Ovary (tissue), 9 donors: Measurements from ENCODE around the gene GANAB. TPM values are rescaled to one million over a fixed set of nuclear protein-coding genes. Genes with fewer than 3 reads are reported as not detected.

Source experiments
- DNase-seq, 5 donors: peaks; one replicate each; pipeline ENCODE4 v3.0.0-alpha.2; 2019 to 2020
- H3K27ac ChIP-seq, 2 donors: fragments of 200-600 bp; one replicate each; pipeline versions ENCODE4 v1.5.1 to v1.8.0; 2019 to 2022
- H3K27me3 ChIP-seq: fragments of 200-600 bp; one replicate; pipeline ENCODE4 v1.8.0; 2022
- H3K36me3 ChIP-seq: fragments of 200-600 bp; sonication (generic); one replicate; pipeline ENCODE4 v1.5.1; 2019
- H3K4me1 ChIP-seq: one replicate; pipeline ENCODE4 v1.8.1; 2013; ENCODE audit warnings: mild to moderate bottlenecking, moderate library complexity; ENCODE audit not compliant: insufficient read depth
- H3K4me3 ChIP-seq: fragments of 200-600 bp; sonication (generic); one replicate; pipeline ENCODE4 v1.5.1; 2017
- H3K9me3 ChIP-seq, 2 donors: fragments of 200-600 bp in 1 of 2; sonication (generic) in 1 of 2; one replicate each; pipeline versions ENCODE4 v1.5.1 to v1.8.1; 2013 to 2019; ENCODE audit warnings: mild to moderate bottlenecking in 1 of 2, moderate library complexity in 1 of 2
- EP300 ChIP-seq: sonication (generic); formaldehyde crosslinking; IDR thresholded peaks from one replicate; pipeline ENCODE4 v1.6.1; 2017; ENCODE audit warnings: antibody characterized with exemption
- POLR2A ChIP-seq: fragments of 450-650 bp; IDR thresholded peaks from one replicate; pipeline ENCODE4 v1.6.1; 2017; ENCODE audit warnings: antibody characterized with exemption, mild to moderate bottlenecking, moderate library complexity
- WGBS, 3 donors: extraction: QIAGEN DNeasy Blood & Tissue Kit in 1 of 3; methylation state at CpG; one replicate each; pipeline versions ENCODE4 v1.1.5 to v1.1.7; 2013 to 2017; 5-methylcytosine and 5-hydroxymethylcytosine counted together
- intact Hi-C, 4 donors: fragments of 100-400 bp; cut with DNase I; formaldehyde crosslinking; loops; one replicate each; pipeline versions ENCODE4 v1.11.0 to v1.15.1; 2022 to 2023
- polyA plus RNA-seq, 2 donors: library from polyadenylated mRNA; stranded (reverse); fragments of 200-250 nt in 1 of 2; fragments of 350-450 nt in 1 of 2; fragmentation: Illumina TruSeq in 1 of 2; extraction: RNeasy Lipid Tissue Mini Kit (QIAGEN cat#74804) in 1 of 2; gene quantifications; one replicate each; pipeline ENCODE4 v1.2.3, GENCODE V29; 2013 to 2014
- small RNA-seq: library from RNA; depleted of rRNA; stranded (forward); fragments of <200 nt; gene quantifications from one replicate; pipeline ENCODE3, GENCODE V24; 2016
- total RNA-seq, 7 donors: library from RNA; depleted of rRNA in 2 of 7; stranded (reverse); fragments of >200 nt in 2 of 7; fragmentation: NEBNext Ultra II Directional in 3 of 7; extraction: Animal tissue kit (Norgen Biotek cat#: 25700) in 3 of 7; gene quantifications; one replicate each; pipeline versions ENCODE4 v1.1.0 to v1.2.4, GENCODE V29; 2016 to 2023
- TF ChIP-seq, protein P1 (sequence below), 3 donors: fragments of 450-650 bp in 2 of 3; fragments of 200-600 bp in 1 of 3; IDR thresholded peaks; one replicate each; pipeline versions ENCODE4 v1.5.1 to v1.8.0; 2016 to 2022; ENCODE audit warnings: antibody characterized with exemption in 3 of 3, mild to moderate bottlenecking in 1 of 3
- donor health status: DM: no; HTN: no; CAD: no; lungs with moderate emphysema.
- donor health status: DM: no; HTN: no; CAD: no.
- donor health status: Bipolar disorder and iron deficiency.
- donor health status: DM: yes; HTN: yes; CAD: no.
- donor health status: DM: no; HTN: no; CAD: no.
- donor health status: DM: yes; HTN: yes; CAD: no.

GANAB gene
- total and polyA plus RNA-seq, 9 donors: 91.4 to 280 (median 228) TPM

DNA sequence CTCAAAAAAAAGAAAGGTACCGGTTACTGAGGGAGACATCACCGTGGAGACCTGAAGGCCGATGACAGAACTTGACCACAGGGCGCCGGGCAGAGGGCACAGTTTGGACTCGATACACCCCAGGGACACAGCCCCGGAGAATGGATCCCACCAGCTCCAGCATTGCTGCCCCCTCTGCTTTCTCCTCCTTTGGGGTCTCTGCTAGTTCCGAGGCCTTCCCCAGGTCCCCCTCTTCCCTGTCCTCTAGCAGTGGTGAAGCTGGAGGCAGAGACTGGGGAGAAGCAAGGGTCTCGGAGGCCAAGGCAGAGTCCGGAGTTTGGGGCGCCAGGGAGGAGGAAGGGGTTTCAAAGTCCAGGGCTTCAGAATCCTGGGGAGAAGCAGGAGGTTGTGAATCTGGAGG, 67.9 kb downstream of the GANAB start:
- intact Hi-C loops: no loop called here
- Histone ChIP-seq H3K4me3 (no peak overlapping the region), H3K27me3 (no peaks in the 10 kb centered on the region), H3K9me3 (no peaks in the 10 kb centered on the region), H3K36me3 (no peaks in the 10 kb centered on the region), H3K27ac (no peak overlapping the region), H3K4me1 (peaks cover 4% of the 10 kb centered on the region)
- 90 to 94% (median 91%) methylated on average over 11 of the region's 11 CpGs for WGBS, 3 donors
- TF ChIP-seq POLR2A: no peak
- peak in 1 of 5 donors; percentile 27 for DNase-seq

DNA sequence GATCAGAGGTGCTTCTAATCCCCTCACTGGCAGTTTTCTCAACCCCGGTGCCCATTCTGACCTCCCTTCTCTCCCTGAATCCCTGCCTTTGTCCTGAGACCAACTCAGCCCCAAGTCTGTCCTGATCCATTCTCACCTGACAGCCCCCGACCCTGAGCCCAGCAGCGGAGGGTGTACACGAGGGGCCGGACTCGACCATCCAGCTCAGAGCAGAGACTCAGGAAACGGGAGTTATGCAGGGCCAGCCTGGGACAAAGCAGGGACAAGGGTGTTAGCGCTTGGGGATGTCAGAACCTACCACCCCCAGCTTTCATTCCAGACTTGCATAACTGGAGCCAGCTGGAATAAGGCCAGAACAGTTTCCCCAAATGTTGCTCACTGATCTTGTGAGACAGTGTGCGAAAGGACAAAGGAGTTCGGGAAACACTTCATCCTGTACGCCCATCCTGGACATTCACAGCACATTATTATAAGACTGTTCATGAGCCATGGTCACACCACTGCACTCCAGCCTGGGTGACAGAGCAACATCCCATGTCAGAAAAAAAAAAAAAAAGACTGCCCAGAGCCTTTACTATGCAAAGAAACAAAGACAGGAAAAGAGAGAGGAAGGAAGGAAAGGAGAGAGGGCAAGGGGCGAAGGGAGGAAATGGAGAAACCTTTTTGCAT, 69.2 kb downstream of the GANAB start:
- TF ChIP-seq POLR2A (no peak), EP300 (no peak)
- TF ChIP-seq, protein P1, sequence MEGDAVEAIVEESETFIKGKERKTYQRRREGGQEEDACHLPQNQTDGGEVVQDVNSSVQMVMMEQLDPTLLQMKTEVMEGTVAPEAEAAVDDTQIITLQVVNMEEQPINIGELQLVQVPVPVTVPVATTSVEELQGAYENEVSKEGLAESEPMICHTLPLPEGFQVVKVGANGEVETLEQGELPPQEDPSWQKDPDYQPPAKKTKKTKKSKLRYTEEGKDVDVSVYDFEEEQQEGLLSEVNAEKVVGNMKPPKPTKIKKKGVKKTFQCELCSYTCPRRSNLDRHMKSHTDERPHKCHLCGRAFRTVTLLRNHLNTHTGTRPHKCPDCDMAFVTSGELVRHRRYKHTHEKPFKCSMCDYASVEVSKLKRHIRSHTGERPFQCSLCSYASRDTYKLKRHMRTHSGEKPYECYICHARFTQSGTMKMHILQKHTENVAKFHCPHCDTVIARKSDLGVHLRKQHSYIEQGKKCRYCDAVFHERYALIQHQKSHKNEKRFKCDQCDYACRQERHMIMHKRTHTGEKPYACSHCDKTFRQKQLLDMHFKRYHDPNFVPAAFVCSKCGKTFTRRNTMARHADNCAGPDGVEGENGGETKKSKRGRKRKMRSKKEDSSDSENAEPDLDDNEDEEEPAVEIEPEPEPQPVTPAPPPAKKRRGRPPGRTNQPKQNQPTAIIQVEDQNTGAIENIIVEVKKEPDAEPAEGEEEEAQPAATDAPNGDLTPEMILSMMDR (IDR thresholded peaks at IDR 0.05): no peak
- intact Hi-C loops: no loop called here
- H3K9me3 ChIP-seq: no peaks in the 10 kb centered on the region
- 75 to 81% (median 78%) methylated on average over 12 of the region's 12 CpGs for WGBS, 3 donors
- DNase-seq: peak in 1 of 5 donors; percentile 27
- H3K27ac ChIP-seq: no peak overlapping the region
- H3K27me3 ChIP-seq: no peaks in the 10 kb centered on the region
- H3K4me3 ChIP-seq: no peak overlapping the region
- peaks cover 7% of the 10 kb centered on the region for H3K4me1 ChIP-seq
- no peaks in the 10 kb centered on the region for H3K36me3 ChIP-seq

DNA sequence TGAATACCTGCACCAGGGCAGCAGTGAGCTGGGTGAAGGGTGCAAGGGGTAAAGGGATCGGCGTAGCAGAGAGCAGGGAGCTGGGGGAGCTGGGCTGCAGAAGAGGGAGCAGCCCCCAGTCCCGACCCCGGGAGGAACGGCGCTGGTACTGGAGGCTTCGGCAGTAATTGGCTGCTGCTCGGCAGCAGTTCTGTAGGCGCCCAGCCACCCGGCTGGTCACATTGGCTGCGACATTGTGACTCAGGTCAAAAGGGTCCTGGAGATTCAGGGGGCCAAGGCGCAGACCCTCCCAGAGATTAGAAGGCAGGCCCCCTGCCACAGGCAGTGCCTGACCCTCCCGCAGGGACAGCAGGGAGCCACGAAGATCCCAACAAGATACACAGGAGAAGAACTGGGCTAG, 70.6 kb downstream of the GANAB start:
- H3K36me3 ChIP-seq: no peaks in the 10 kb centered on the region
- intact Hi-C loops: no loop called here
- 50 to 67% (median 54%) methylated on average over 14 of the region's 14 CpGs for WGBS, 3 donors
- no peak overlapping the region for H3K4me3 ChIP-seq
- DNase-seq: peak in 1 of 5 donors; percentile 27
- peaks cover 7% of the 10 kb centered on the region for H3K4me1 ChIP-seq
- no peaks in the 10 kb centered on the region for H3K9me3 ChIP-seq
- H3K27ac ChIP-seq: peak overlapping the region in 1 of 2 donors; percentile 8
- no peaks in the 10 kb centered on the region for H3K27me3 ChIP-seq
- no peak for TF ChIP-seq EP300
- TF ChIP-seq, protein P1 (IDR thresholded peaks at IDR 0.05): no peak
- TF ChIP-seq POLR2A: no peak

DNA sequence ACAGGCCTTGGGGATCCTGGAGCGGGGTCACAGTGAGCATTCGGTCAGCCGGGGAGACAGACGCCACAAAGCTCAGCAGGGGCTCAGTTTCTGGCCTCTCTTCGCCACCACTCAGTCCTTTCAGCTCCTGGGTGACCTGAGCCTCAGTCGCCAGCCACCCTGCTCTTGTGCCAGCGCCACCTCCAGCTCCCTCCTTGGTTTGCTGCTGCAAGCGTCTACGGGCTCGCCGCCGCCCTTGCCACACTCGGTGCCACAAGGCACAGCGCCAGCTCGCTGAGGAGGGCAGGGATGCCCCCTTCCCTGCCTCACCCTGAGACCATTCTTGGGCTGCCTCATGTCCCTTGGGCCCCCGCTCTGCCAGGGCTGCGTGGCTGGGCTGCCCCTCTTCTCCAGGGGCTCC, 71.3 kb downstream of the GANAB start:
- DNase-seq: peak in 3 of 5 donors; percentile 60 to 62 (median 61)
- H3K27me3 ChIP-seq: no peaks in the 10 kb centered on the region
- intact Hi-C loops: no loop called here
- H3K4me1 ChIP-seq: peaks cover 7% of the 10 kb centered on the region
- no peaks in the 10 kb centered on the region for H3K36me3 ChIP-seq
- peak overlapping the region; percentile 64 for H3K4me3 ChIP-seq
- 21 to 24% (median 24%) methylated on average over 17 of the region's 17 CpGs for WGBS, 3 donors
- TF ChIP-seq EP300 (no peak), POLR2A (no peak)
- TF ChIP-seq, protein P1 (IDR thresholded peaks at IDR 0.05): no peak
- no peaks in the 10 kb centered on the region for H3K9me3 ChIP-seq
- H3K27ac ChIP-seq: peak overlapping the region; percentile 78 to 85

Small RNA genes lying within 50 kb of the gene (small RNA-seq; reads per million reads assigned to genes)
- not detected for gene AP001458.1
- gene SNORA57: not detected

Other genes starting within 250 kb of the GANAB start
- 10 to 100 TPM in 1 of 7 donors, 1 to 10 TPM in 1, not detected in 5; 1.8 to 11.6 TPM for gene SCGB1A1, start 227.6 kb downstream of the GANAB start, total RNA-seq
- not detected for gene SCGB1A1, start 227.6 kb downstream of the GANAB start, polyA plus RNA-seq
- 100 to 1,000 TPM; 353 to 699 (median 607) TPM for gene AHNAK, start 99.8 kb downstream of the GANAB start, total RNA-seq
- gene AHNAK, start 99.8 kb downstream of the GANAB start, polyA plus RNA-seq: 100 to 1,000 TPM; 114 to 376 TPM
- 1,000 to 10,000 TPM; 2,147 to 3,018 (median 2,446) TPM for gene EEF1G, start 72.7 kb downstream of the GANAB start, total RNA-seq
- 1,000 to 10,000 TPM; 2,476 to 3,023 TPM for gene EEF1G, start 72.7 kb downstream of the GANAB start, polyA plus RNA-seq
- gene TUT1, start 55.1 kb downstream of the GANAB start, total RNA-seq: 10 to 100 TPM in 5 of 7 donors, 1 to 10 TPM in 2; 6.9 to 27.3 (median 21.1) TPM
- gene TUT1, start 55.1 kb downstream of the GANAB start, polyA plus RNA-seq: 10 to 100 TPM in 1 of 2 donors, 1 to 10 TPM in 1; 5.9 to 18.3 TPM
- gene MTA2, start 44.7 kb downstream of the GANAB start, total RNA-seq: 100 to 1,000 TPM in 3 of 7 donors, 10 to 100 TPM in 4; 41.5 to 130 (median 89.8) TPM
- gene MTA2, start 44.7 kb downstream of the GANAB start, polyA plus RNA-seq: 10 to 100 TPM; 54.2 to 90.4 TPM
- 100 to 1,000 TPM in 3 of 7 donors, 10 to 100 TPM in 4; 38.1 to 138 (median 96.0) TPM for gene EML3, start 33.8 kb downstream of the GANAB start, total RNA-seq
- 10 to 100 TPM; 29.9 to 59.1 TPM for gene EML3, start 33.8 kb downstream of the GANAB start, polyA plus RNA-seq
- gene ROM1, start 33.4 kb downstream of the GANAB start, total RNA-seq: 10 to 100 TPM in 4 of 7 donors, 1 to 10 TPM in 3; 9.2 to 22.4 (median 10.8) TPM
- gene ROM1, start 33.4 kb downstream of the GANAB start, polyA plus RNA-seq: 10 to 100 TPM; 10.4 to 15.9 TPM
- 10 to 100 TPM; 16.6 to 56.6 (median 33.9) TPM for gene B3GAT3, start 24.6 kb downstream of the GANAB start, total RNA-seq
- gene B3GAT3, start 24.6 kb downstream of the GANAB start, polyA plus RNA-seq: 10 to 100 TPM in 1 of 2 donors, 1 to 10 TPM in 1; 1.3 to 29.2 TPM
- gene INTS5, start 6.7 kb upstream of the GANAB start, total RNA-seq: 10 to 100 TPM; 16.0 to 26.4 (median 21.8) TPM
- gene INTS5, start 6.7 kb upstream of the GANAB start, polyA plus RNA-seq: 10 to 100 TPM in 1 of 2 donors, 1 to 10 TPM in 1; 4.6 to 12.3 TPM
- gene C11orf98, start 18.6 kb upstream of the GANAB start, total RNA-seq: 10 to 100 TPM; 24.2 to 62.3 (median 35.1) TPM
- 10 to 100 TPM; 50.8 to 55.5 TPM for gene C11orf98, start 18.6 kb upstream of the GANAB start, polyA plus RNA-seq
- gene CSKMT, start 18.7 kb upstream of the GANAB start, total RNA-seq: 10 to 100 TPM; 14.2 to 31.5 (median 21.7) TPM
- gene CSKMT, start 18.7 kb upstream of the GANAB start, polyA plus RNA-seq: 10 to 100 TPM in 1 of 2 donors, 1 to 10 TPM in 1; 3.6 to 16.9 TPM
- 10 to 100 TPM in 2 of 7 donors, 1 to 10 TPM in 5; 7.1 to 13.7 (median 8.9) TPM for gene UQCC3, start 25.1 kb upstream of the GANAB start, total RNA-seq
- gene UQCC3, start 25.1 kb upstream of the GANAB start, polyA plus RNA-seq: 1 to 10 TPM; 1.6 to 9.6 TPM
- 1 to 10 TPM; 2.4 to 6.0 (median 4.6) TPM for gene LBHD1, start 25.7 kb upstream of the GANAB start, total RNA-seq
- 1 to 10 TPM; 2.6 to 5.3 TPM for gene LBHD1, start 25.7 kb upstream of the GANAB start, polyA plus RNA-seq
- gene UBXN1, start 32.5 kb upstream of the GANAB start, total RNA-seq: 100 to 1,000 TPM; 106 to 239 (median 170) TPM
- gene UBXN1, start 32.5 kb upstream of the GANAB start, polyA plus RNA-seq: 100 to 1,000 TPM in 1 of 2 donors, 10 to 100 TPM in 1; 97.6 to 284 TPM
- 10 to 100 TPM; 19.5 to 38.6 (median 25.5) TPM for gene LRRN4CL, start 42.9 kb upstream of the GANAB start, total RNA-seq
- gene LRRN4CL, start 42.9 kb upstream of the GANAB start, polyA plus RNA-seq: 10 to 100 TPM; 18.5 to 23.1 TPM
- 100 to 1,000 TPM in 1 of 7 donors, 10 to 100 TPM in 6; 31.4 to 122 (median 57.2) TPM for gene BSCL2, start 60.8 kb upstream of the GANAB start, total RNA-seq
- gene BSCL2, start 60.8 kb upstream of the GANAB start, polyA plus RNA-seq: 10 to 100 TPM; 49.2 to 57.8 TPM
- under 1 TPM in 5 of 7 donors, not detected in 2; 0.27 to 0.73 (median 0.37) TPM for gene GNG3, start 61.1 kb upstream of the GANAB start, total RNA-seq
- gene GNG3, start 61.1 kb upstream of the GANAB start, polyA plus RNA-seq: under 1 TPM; 0.18 to 0.30 TPM
- 10 to 100 TPM; 11.0 to 50.0 (median 41.2) TPM for gene HNRNPUL2, start 80.8 kb upstream of the GANAB start, total RNA-seq
- gene HNRNPUL2, start 80.8 kb upstream of the GANAB start, polyA plus RNA-seq: 10 to 100 TPM; 38.0 to 81.2 TPM
- 10 to 100 TPM; 19.4 to 42.9 (median 30.4) TPM for gene TTC9C, start 81.9 kb upstream of the GANAB start, total RNA-seq
- 10 to 100 TPM; 30.5 to 53.6 TPM for gene TTC9C, start 81.9 kb upstream of the GANAB start, polyA plus RNA-seq
- gene ZBTB3, start 107.5 kb upstream of the GANAB start, total RNA-seq: 10 to 100 TPM in 4 of 7 donors, 1 to 10 TPM in 3; 4.4 to 18.2 (median 11.8) TPM
- gene ZBTB3, start 107.5 kb upstream of the GANAB start, polyA plus RNA-seq: 1 to 10 TPM; 3.5 to 4.5 TPM
- gene POLR2G, start 115.0 kb upstream of the GANAB start, total RNA-seq: 10 to 100 TPM; 42.1 to 77.0 (median 53.6) TPM
- 100 to 1,000 TPM; 100 to 108 TPM for gene POLR2G, start 115.0 kb upstream of the GANAB start, polyA plus RNA-seq
- 10 to 100 TPM; 15.9 to 33.6 (median 26.3) TPM for gene TAF6L, start 124.8 kb upstream of the GANAB start, total RNA-seq
- 10 to 100 TPM in 1 of 2 donors, 1 to 10 TPM in 1; 5.4 to 26.5 TPM for gene TAF6L, start 124.8 kb upstream of the GANAB start, polyA plus RNA-seq
- 100 to 1,000 TPM in 1 of 7 donors, 10 to 100 TPM in 6; 32.7 to 101 (median 36.5) TPM for gene TMEM179B, start 140.8 kb upstream of the GANAB start, total RNA-seq
- gene TMEM179B, start 140.8 kb upstream of the GANAB start, polyA plus RNA-seq: 10 to 100 TPM; 54.4 to 91.7 TPM
- 10 to 100 TPM; 12.0 to 26.9 (median 13.1) TPM for gene TMEM223, start 145.4 kb upstream of the GANAB start, total RNA-seq
- gene TMEM223, start 145.4 kb upstream of the GANAB start, polyA plus RNA-seq: 10 to 100 TPM; 13.7 to 15.5 TPM
- 10 to 100 TPM; 48.8 to 96.8 (median 77.7) TPM for gene NXF1, start 158.8 kb upstream of the GANAB start, total RNA-seq
- 100 to 1,000 TPM in 1 of 2 donors, 10 to 100 TPM in 1; 99.4 to 125 TPM for gene NXF1, start 158.8 kb upstream of the GANAB start, polyA plus RNA-seq
- 10 to 100 TPM; 33.2 to 60.7 (median 49.1) TPM for gene STX5, start 185.4 kb upstream of the GANAB start, total RNA-seq
- gene STX5, start 185.4 kb upstream of the GANAB start, polyA plus RNA-seq: 10 to 100 TPM; 39.6 to 50.1 TPM
- not detected for gene TEX54, start 186.2 kb upstream of the GANAB start, total RNA-seq
- not detected for gene TEX54, start 186.2 kb upstream of the GANAB start, polyA plus RNA-seq
- 10 to 100 TPM; 36.5 to 70.6 (median 61.1) TPM for gene WDR74, start 193.0 kb upstream of the GANAB start, total RNA-seq
- 10 to 100 TPM; 25.1 to 39.4 TPM for gene WDR74, start 193.0 kb upstream of the GANAB start, polyA plus RNA-seq
- 100 to 1,000 TPM in 3 of 7 donors, 10 to 100 TPM in 4; 69.0 to 430 (median 97.7) TPM for gene SLC3A2, start 234.3 kb upstream of the GANAB start, total RNA-seq
- gene SLC3A2, start 234.3 kb upstream of the GANAB start, polyA plus RNA-seq: 100 to 1,000 TPM in 1 of 2 donors, 10 to 100 TPM in 1; 90.0 to 126 TPM